ENCODE measurements around the gene KANK2.

- no peak for TF ChIP-seq EZH2 (IDR thresholded peaks at IDR 0.05; ENCODE audit: borderline replicate concordance, low read depth, low read length, severe bottlenecking)
- TF ChIP-seq CTCF (IDR thresholded peaks at IDR 0.05; ENCODE audit: borderline replicate concordance, extremely low read depth, low read length, poor library complexity, severe bottlenecking): no peak
Observed at GRCh38 chr19:11244846-11245589, 47.7 kb upstream of the KANK2 start.
